Endodermal cell (in vitro differentiated cells): ENCODE measurements around the gene RAVER2. TPM values are rescaled to one million over a fixed set of nuclear protein-coding genes. Genes with fewer than 3 reads are reported as not detected.
"Not testable (repeated sequence)": the region's sequence is repeated elsewhere in the genome, so short reads cannot be mapped to it uniquely, and the experiment has no call there.

Experiments used
- DNase-seq: peaks from one replicate; pipeline ENCODE4 v3.0.0-alpha.2; 2017
- H3K27ac ChIP-seq: 2 replicates; pipeline ENCODE4 v1.5.1; 2013; ENCODE audit warnings: mild to moderate bottlenecking, low read depth, low read length, moderate library complexity
- H3K27me3 ChIP-seq: 2 replicates; pipeline ENCODE4 v1.6.1; 2013; ENCODE audit warnings: mild to moderate bottlenecking, low read length, moderate library complexity; ENCODE audit not compliant: insufficient read depth, control insufficient read depth, poor library complexity, severe bottlenecking
- H3K36me3 ChIP-seq: 2 replicates; pipeline ENCODE4 v1.7.0; 2013; ENCODE audit warnings: mild to moderate bottlenecking, low read length, moderate library complexity; ENCODE audit not compliant: control insufficient read depth, insufficient read depth
- H3K4me1 ChIP-seq: one replicate; pipeline ENCODE4 v1.7.0; 2013; ENCODE audit warnings: low read length; ENCODE audit not compliant: control insufficient read depth, insufficient read depth
- H3K4me3 ChIP-seq: 2 replicates; pipeline ENCODE4 v1.5.1; 2013; ENCODE audit warnings: mild to moderate bottlenecking, low read length, moderate library complexity
- H3K9ac ChIP-seq: 2 replicates; pipeline ENCODE4 v1.6.1; 2013; ENCODE audit warnings: mild to moderate bottlenecking, low read length, moderate library complexity; ENCODE audit not compliant: poor library complexity, severe bottlenecking; ENCODE audit errors: extremely low read depth
- H3K9me3 ChIP-seq: 2 replicates; pipeline ENCODE4 v1.6.1; 2013; ENCODE audit warnings: mild to moderate bottlenecking, low read length, moderate library complexity; ENCODE audit not compliant: control insufficient read depth
- H3K27ac Mint-ChIP-seq: 2 replicates; pipeline ENCODE4 v1.8.0; 2020; ENCODE audit warnings: mixed read lengths
- H3K27me3 Mint-ChIP-seq: 2 replicates; pipeline ENCODE4 v1.8.0; 2021; ENCODE audit warnings: mild to moderate bottlenecking, mixed read lengths; ENCODE audit not compliant: insufficient read depth
- H3K36me3 Mint-ChIP-seq: 2 replicates; pipeline ENCODE4 v1.8.0; 2020; ENCODE audit warnings: low read depth, mixed read lengths
- H3K4me1 Mint-ChIP-seq: 2 replicates; pipeline ENCODE4 v1.8.0; 2020; ENCODE audit warnings: mixed read lengths
- H3K4me3 Mint-ChIP-seq: 2 replicates; pipeline ENCODE4 v1.8.0; 2020; ENCODE audit warnings: mild to moderate bottlenecking, moderate library complexity, mixed read lengths
- H3K9me3 Mint-ChIP-seq: 2 replicates; pipeline ENCODE4 v1.8.0; 2020; ENCODE audit warnings: mild to moderate bottlenecking, mixed read lengths
- CTCF ChIP-seq: fragments of 200-600 bp; sonication (generic); conservative IDR thresholded peaks from 2 replicates; pipeline ENCODE4 v1.5.0; 2021; ENCODE audit warnings: antibody characterized with exemption, mild to moderate bottlenecking
- WGBS, 2 experiments: methylation state at CpG; one replicate each; pipeline versions ENCODE4 v1.1.5 to v1.1.7; 2013; ENCODE audit warnings: missing lambda C conversion rate in 2 of 2, mixed read lengths in 1 of 2; ENCODE audit not compliant: insufficient coverage in 1 of 2, insufficient read length in 1 of 2; 5-methylcytosine and 5-hydroxymethylcytosine counted together
- total RNA-seq, 2 donors: library from RNA; stranded (reverse); fragmentation: NEBNext Ultra II Directional in 1 of 2; extraction: Animal tissue kit (Norgen Biotek cat#: 25700) in 1 of 2; gene quantifications; 2 replicates in 1 of 2; 3 replicates in 1 of 2; pipeline ENCODE4 v1.2.1, GENCODE V29; 2021

The RAVER2 gene
- total RNA-seq, 2 donors from 2014 or later = 20.3 to 21.8 TPM

- Histone ChIP-seq H3K27me3 (no peaks in the 10 kb centered on the region), H3K9ac (no peak overlapping the region), H3K27ac (no peak overlapping the region), H3K9me3 (no peaks in the 10 kb centered on the region), H3K4me1 (no peaks in the 10 kb centered on the region), H3K4me3 (no peak overlapping the region), H3K36me3 (peaks cover 5% of the 10 kb centered on the region)
- 90 to 97% methylated on average over 4 to 6 of the region's 6 CpGs for WGBS, 2 experiments
- Mint-ChIP-seq H3K4me3 (no peak overlapping the region), H3K36me3 (peaks cover 12% of the 10 kb centered on the region), H3K9me3 (no peaks in the 10 kb centered on the region), H3K27ac (no peak overlapping the region), H3K4me1 (no peaks in the 10 kb centered on the region), H3K27me3 (no peaks in the 10 kb centered on the region)
- TF ChIP-seq CTCF = no peak
- no peak for DNase-seq
Measured at GRCh38 chr1:64811131-64811530, 66.3 kb downstream of the RAVER2 start.

- 82 to 92% methylated on average over 1 of the region's 1 CpG for WGBS, 2 experiments
- H3K4me3 Mint-ChIP-seq = no peak overlapping the region
- H3K27me3 Mint-ChIP-seq = no peaks in the 10 kb centered on the region
- DNase-seq = no peak
- H3K9me3 ChIP-seq = no peaks in the 10 kb centered on the region
- H3K27ac ChIP-seq = no peak overlapping the region
- H3K9ac ChIP-seq = no peak overlapping the region
- peaks cover 32% of the 10 kb centered on the region for H3K36me3 Mint-ChIP-seq
- H3K36me3 ChIP-seq = peaks cover 5% of the 10 kb centered on the region
- H3K4me1 Mint-ChIP-seq = no peaks in the 10 kb centered on the region
- no peak overlapping the region for H3K4me3 ChIP-seq
- peaks cover 9% of the 10 kb centered on the region for H3K9me3 Mint-ChIP-seq
- TF ChIP-seq CTCF = no peak
- no peaks in the 10 kb centered on the region for H3K27me3 ChIP-seq
- H3K4me1 ChIP-seq = no peaks in the 10 kb centered on the region
- no peak overlapping the region for H3K27ac Mint-ChIP-seq
Measured at GRCh38 chr1:64814427-64814826, 69.6 kb downstream of the RAVER2 start.

- not testable (repeated sequence) for H3K4me3 Mint-ChIP-seq, H3K9me3 ChIP-seq
- peaks cover 13% of the 10 kb centered on the region for H3K9me3 Mint-ChIP-seq
Measured at GRCh38 chr1:64817364-64817763, 72.5 kb downstream of the RAVER2 start.

GRCh38 chr1:64820572-64820971 lies 75.7 kb downstream of the RAVER2 start:
- not testable (repeated sequence) for H3K9ac ChIP-seq, DNase-seq, H3K9me3 ChIP-seq, H3K4me3 Mint-ChIP-seq, H3K27ac Mint-ChIP-seq, H3K4me3 ChIP-seq, H3K27me3 Mint-ChIP-seq, H3K4me1 ChIP-seq, H3K36me3 ChIP-seq, H3K27ac ChIP-seq, H3K27me3 ChIP-seq, H3K4me1 Mint-ChIP-seq
- Mint-ChIP-seq H3K36me3 (peaks cover 42% of the 10 kb centered on the region), H3K9me3 (peaks cover 13% of the 10 kb centered on the region)
- 92 to 100% methylated on average over 3 of the region's 3 CpGs for WGBS, 2 experiments

More at GRCh38 chr1:64817364-64817763, 72.5 kb downstream of the RAVER2 start:
- 83 to 97% methylated on average over 5 of the region's 5 CpGs for WGBS, 2 experiments
- H3K27me3 Mint-ChIP-seq, H3K4me1 ChIP-seq, DNase-seq, H3K4me3 ChIP-seq, H3K27ac Mint-ChIP-seq, H3K9ac ChIP-seq, H3K4me1 Mint-ChIP-seq, H3K27ac ChIP-seq, H3K27me3 ChIP-seq, H3K36me3 ChIP-seq: not testable (repeated sequence)
- peaks cover 46% of the 10 kb centered on the region for H3K36me3 Mint-ChIP-seq
